AG04450 (cell line): ENCODE data around the gene INTS2. TPM values are rescaled to one million over a fixed set of nuclear protein-coding genes. Genes with fewer than 3 reads are reported as not detected.

Experiments used
- CTCF ChIA-PET: fragments of 300-600, 350-600 bp; formaldehyde crosslinking; extraction: SDS; loops from one replicate; lab custom pipeline; 2022; ENCODE audit warnings: antibody characterized with exemption, inconsistent platforms; lab: Charles Lee
- POLR2A ChIA-PET: fragments of 350-600 bp; formaldehyde crosslinking; extraction: SDS; loops from one replicate; lab custom pipeline; 2021; ENCODE audit warnings: antibody characterized with exemption, inconsistent platforms; lab: Yijun Ruan, JAX
- DNase-seq: peaks from one replicate; pipeline ENCODE4 v3.0.0-alpha.2; 2011; ENCODE audit warnings: low read depth, low spot score
- H3K27ac ChIP-seq: one replicate; pipeline ENCODE4 v1.5.1; 2012; ENCODE audit warnings: low read depth, low read length, control low read depth
- H3K27me3 ChIP-seq: one replicate; pipeline ENCODE4 v1.6.0; 2012; ENCODE audit warnings: low read length; ENCODE audit not compliant: control insufficient read depth, insufficient read depth
- H3K4me3 ChIP-seq: 2 replicates; pipeline ENCODE4 v1.5.1; 2011; ENCODE audit warnings: mild to moderate bottlenecking, low read depth, low read length, control low read depth
- H3K9me3 ChIP-seq: 2 replicates; pipeline ENCODE4 v1.5.1; 2012; ENCODE audit warnings: low read length; ENCODE audit not compliant: control insufficient read depth, insufficient read depth
- polyA plus RNA-seq: library from polyadenylated mRNA; depleted of rRNA; stranded (reverse); fragments of >200 nt; gene quantifications from 2 replicates; pipeline ENCODE4 v1.2.3, GENCODE V29; 2011
- TF ChIP-seq, protein P1 (sequence below): IDR thresholded peaks from 2 replicates; pipeline ENCODE4 v1.5.1; 2011; ENCODE audit warnings: low read depth, low read length, control low read depth, inconsistent platforms

INTS2 gene
- polyA plus RNA-seq, 1 experiment, result 10.4 TPM

DNA sequence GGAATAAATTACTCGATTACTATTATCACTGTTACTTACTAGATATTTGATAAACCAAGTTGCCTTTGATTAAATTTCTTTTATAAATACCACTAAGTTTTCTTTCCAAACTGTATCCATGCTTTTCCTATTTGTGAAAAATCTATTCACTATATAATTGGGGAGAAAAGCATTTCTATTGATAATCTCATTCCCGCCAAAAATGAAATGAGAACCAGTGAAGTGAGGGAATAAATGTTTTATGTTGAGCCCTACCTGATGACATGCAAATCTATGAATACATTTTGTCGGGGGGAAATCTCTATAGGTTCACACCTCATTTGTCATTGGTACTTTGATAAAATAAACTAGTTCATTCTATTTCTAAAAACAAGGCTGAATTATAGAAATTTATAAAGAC is 80.1 kb downstream of the INTS2 start:
- no peaks in the 10 kb centered on the region for H3K27me3 ChIP-seq
- TF ChIP-seq, protein P1, sequence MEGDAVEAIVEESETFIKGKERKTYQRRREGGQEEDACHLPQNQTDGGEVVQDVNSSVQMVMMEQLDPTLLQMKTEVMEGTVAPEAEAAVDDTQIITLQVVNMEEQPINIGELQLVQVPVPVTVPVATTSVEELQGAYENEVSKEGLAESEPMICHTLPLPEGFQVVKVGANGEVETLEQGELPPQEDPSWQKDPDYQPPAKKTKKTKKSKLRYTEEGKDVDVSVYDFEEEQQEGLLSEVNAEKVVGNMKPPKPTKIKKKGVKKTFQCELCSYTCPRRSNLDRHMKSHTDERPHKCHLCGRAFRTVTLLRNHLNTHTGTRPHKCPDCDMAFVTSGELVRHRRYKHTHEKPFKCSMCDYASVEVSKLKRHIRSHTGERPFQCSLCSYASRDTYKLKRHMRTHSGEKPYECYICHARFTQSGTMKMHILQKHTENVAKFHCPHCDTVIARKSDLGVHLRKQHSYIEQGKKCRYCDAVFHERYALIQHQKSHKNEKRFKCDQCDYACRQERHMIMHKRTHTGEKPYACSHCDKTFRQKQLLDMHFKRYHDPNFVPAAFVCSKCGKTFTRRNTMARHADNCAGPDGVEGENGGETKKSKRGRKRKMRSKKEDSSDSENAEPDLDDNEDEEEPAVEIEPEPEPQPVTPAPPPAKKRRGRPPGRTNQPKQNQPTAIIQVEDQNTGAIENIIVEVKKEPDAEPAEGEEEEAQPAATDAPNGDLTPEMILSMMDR, result no peak
- CTCF ChIA-PET, result no interaction called here
- no peak overlapping the region for H3K4me3 ChIP-seq
- H3K27ac ChIP-seq, result no peak overlapping the region
- DNase-seq, result no peak
- no peaks in the 10 kb centered on the region for H3K9me3 ChIP-seq
- POLR2A ChIA-PET, result no interaction called here

DNA sequence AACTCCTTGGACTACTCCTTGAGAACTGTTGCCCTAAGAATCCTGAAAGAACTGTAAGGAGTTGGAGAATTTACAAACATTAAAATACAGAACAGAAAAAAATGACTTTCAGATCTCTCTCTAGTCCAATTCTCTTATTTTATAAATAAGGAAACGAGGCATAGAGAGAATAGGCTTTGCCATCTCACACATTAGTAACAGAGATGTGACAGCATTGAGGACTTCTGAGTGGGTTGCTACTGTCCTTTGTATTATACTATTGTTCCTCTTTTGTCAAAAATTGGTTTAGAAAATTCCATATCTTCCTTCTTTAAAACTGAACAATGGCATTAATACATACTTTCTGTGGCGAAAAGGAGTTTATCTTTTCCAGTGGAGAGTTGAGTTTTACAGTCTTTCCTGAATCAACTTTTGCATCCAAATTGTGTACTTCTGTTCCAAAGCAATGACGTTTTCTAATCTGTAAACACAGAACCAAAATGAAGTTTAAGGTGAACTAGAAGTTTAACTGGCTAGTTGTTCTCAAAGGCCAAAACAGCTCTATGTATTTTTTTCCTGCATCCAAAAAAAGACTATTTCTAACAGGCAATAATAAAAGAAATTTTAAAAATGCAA is 80.9 kb downstream of the INTS2 start:
- TF ChIP-seq, protein P1, result no peak
- Histone ChIP-seq H3K4me3 (no peak overlapping the region), H3K27me3 (no peaks in the 10 kb centered on the region), H3K9me3 (no peaks in the 10 kb centered on the region), H3K27ac (no peak overlapping the region)
- no peak for DNase-seq
- CTCF ChIA-PET, result no interaction called here
- POLR2A ChIA-PET, result no interaction called here

DNA sequence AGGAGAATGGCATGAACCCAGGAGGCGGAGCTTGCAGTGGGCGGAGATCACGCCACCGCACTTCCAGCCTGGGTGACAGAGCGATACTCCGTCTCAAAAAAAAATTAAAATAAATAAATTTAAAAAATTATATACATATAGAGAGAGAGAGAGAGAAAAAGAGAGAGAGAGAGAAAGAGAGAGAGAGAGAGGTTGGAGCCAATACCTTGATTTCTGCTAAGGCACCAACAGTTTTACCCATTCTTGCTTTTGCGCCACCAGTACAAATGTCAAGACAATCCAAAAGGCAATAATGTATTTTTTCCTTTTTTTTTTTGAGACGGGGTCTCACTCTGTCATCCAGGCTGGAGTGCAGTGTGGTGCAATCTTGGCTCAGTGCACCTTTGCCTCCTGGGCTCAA is 81.7 kb downstream of the INTS2 start:
- Histone ChIP-seq H3K27me3 (no peaks in the 10 kb centered on the region), H3K4me3 (no peak overlapping the region), H3K9me3 (no peaks in the 10 kb centered on the region), H3K27ac (no peak overlapping the region)
- ChIA-PET CTCF (no interaction called here), POLR2A (no interaction called here)
- TF ChIP-seq, protein P1, result no peak
- no peak for DNase-seq

DNA sequence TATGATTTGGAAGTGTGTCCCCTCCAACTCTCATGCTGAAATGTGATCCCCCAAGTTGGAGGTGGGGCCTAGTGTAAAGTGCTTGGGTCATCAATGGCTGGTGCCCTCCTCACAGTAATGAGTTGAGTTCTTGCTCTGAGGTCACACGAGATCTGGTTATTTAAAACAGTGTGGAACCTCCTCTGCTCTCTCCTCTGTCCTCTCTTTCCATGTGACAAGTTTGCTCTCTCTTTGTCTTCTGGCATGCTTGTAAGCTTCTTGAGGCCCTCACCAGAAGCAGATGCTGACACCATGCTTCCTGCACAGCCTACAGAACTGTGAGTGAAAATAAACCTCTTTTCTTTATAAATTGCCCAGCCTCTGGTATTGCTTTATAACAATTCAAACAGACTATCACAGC is 84.3 kb downstream of the INTS2 start:
- no peaks in the 10 kb centered on the region for H3K9me3 ChIP-seq
- H3K4me3 ChIP-seq, result no peak overlapping the region
- no peak overlapping the region for H3K27ac ChIP-seq
- ChIA-PET CTCF (interaction anchor here (3.2 kb wide), 1 partner anchor 207 kb away, joined by 20 read pairs; no protein-coding TSS in a partner anchor), POLR2A (no interaction called here)
- no peak for DNase-seq
- H3K27me3 ChIP-seq, result no peaks in the 10 kb centered on the region
- TF ChIP-seq, protein P1, result no peak

DNA sequence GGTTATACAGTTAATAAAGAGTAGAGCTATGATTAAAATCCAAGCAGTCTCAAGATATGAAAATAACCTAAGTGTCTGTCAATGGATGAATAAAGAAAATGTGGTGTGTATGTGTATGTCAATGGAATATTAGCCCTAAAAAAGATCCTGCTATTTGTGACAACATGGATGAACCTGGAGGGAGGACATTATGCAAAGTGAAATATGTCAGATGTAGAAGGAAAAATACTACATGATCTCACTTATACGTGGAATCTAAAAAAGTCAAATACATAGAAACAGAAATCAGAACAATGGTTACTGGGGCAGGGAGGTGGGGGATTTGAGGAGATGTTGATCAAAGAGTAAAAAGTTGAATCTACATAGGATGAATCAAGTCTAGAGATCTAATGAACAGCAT is 84.9 kb downstream of the INTS2 start:
- no peak for DNase-seq
- ChIA-PET CTCF (interaction anchor here (0.6 to 3.2 kb wide), 4 partner anchors 206 to 431 kb away, joined by 3 to 20 read pairs (median 4); no protein-coding TSS in a partner anchor), POLR2A (no interaction called here)
- Histone ChIP-seq H3K27ac (no peak overlapping the region), H3K4me3 (no peak overlapping the region), H3K27me3 (no peaks in the 10 kb centered on the region), H3K9me3 (no peaks in the 10 kb centered on the region)
- TF ChIP-seq, protein P1, result no peak
